Stimulated activated CD4-positive, alpha-beta T cell treated with anti-CD3 and anti-CD28 coated beads, Interleukin-1b, Interleukin-23, amount 100 ng/mL, for 24 hours (primary cell): Measurements from ENCODE around the gene GPR52.
"Not testable (repeated sequence)": the region's sequence is repeated elsewhere in the genome, so short reads cannot be mapped to it uniquely, and the experiment has no call there.

ENCODE experiments used
- DNase-seq, 4 experiments: peaks; one replicate each; pipeline ENCODE4 v3.0.0-alpha.2; 2020; ENCODE audit warnings: low read depth in 4 of 4, low spot score in 1 of 4

Gene GPR52, protein sequence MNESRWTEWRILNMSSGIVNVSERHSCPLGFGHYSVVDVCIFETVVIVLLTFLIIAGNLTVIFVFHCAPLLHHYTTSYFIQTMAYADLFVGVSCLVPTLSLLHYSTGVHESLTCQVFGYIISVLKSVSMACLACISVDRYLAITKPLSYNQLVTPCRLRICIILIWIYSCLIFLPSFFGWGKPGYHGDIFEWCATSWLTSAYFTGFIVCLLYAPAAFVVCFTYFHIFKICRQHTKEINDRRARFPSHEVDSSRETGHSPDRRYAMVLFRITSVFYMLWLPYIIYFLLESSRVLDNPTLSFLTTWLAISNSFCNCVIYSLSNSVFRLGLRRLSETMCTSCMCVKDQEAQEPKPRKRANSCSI

DNA sequence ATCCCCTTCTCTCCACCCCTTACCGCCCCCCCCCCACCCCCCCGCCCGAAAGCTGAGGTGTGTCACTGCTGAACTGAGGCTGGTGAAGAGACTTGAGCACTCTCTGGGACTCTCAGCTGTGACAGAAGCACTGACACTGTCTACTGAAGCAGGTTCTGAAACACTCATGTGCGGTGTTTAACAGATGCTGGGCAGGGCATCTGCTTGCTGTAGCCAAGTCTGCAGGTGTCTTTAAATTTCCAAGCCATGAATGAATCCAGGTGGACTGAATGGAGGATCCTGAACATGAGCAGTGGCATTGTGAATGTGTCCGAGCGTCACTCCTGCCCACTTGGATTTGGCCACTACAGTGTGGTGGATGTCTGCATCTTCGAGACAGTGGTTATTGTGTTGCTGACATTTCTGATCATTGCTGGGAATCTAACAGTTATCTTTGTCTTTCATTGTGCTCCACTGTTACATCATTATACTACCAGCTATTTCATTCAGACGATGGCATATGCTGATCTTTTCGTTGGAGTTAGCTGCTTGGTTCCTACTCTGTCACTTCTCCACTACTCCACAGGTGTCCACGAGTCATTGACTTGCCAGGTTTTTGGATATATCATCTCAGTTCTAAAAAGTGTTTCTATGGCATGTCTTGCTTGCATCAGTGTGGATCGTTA lies at the start of gene GPR52:
Gene GPR52 (plus strand): TSS at position 99 of the 665 bp plus-strand sequence. CDS start 148 bp downstream, at position 247.
- no peak for DNase-seq

DNA sequence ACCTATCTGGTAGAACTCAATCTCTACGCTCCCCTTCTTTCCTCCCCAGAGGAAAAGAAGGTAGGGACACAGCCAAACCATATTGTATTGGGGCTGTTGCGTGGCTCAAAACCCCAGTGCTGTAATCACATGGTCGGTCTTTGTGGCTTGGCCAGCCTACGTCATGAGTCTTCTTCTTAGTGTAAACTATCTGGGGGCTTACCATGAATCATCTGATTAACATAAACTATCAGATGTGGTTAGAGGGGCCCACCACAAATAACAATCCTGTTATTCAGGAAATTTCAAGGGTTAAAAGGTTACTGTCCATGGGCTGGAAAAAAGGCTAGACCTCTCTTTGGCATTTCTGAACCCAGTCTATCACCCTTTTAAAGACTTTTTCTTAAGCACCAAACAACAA lies 49.5 kb upstream of the GPR52 start:
- no peak for DNase-seq

DNA sequence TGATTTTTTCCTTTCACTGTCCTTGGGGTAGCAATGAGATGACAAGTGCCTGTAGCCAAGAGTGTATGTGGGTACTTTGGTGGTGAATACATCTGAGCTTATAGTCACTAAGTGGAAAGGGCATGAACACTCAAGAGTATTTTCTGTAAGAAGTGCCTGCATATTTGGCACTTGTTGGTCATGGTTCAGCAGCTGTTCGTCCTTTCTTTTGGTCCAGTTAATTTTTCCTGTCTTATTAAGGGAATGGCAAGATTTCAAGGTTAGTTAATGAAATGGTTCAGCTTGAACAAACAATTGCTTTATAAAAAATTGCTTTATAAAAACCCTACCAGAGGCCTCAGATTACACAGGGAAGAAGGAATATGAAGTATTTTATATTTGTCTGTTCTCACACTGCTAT lies 48.6 kb upstream of the GPR52 start:
- DNase-seq, result no peak

DNA sequence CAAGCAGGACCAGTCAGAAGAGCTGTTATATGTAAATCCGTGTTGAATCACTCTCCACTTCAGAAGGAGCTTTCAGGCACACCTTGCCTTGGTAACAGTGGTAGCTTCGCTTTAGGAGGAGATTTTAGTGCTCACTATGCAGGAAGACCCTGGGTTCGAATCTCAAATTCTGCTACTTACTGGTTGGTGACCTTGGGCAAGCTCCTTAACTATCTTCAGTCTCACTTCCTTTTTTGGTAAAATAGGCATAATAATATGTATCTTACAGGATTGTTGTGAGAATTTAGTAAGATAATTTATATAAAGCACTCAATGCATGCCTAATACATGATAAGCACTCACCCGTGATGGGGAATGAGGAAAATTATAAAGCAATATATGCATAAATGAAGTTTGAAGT lies 46.7 kb upstream of the GPR52 start:
- no peak for DNase-seq

DNA sequence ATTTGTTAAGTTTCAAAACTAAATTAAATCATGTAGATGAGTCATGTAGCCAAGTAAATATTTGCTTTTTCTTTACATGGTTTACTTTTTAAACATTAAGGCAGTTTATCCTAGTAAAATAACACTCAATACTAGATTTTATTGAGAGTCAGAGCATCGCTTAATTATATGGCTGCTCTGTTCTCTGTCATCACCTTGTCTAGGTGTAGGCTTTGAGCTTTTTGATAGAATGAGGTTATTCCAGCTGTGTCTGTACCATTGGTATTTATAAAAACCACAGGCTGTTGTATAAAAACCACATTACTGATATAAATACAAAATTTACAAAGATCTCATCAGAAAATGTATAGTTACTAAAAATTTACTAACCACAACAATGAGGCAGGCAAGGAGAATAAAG lies 42.5 kb upstream of the GPR52 start:
- no peak for DNase-seq

DNA sequence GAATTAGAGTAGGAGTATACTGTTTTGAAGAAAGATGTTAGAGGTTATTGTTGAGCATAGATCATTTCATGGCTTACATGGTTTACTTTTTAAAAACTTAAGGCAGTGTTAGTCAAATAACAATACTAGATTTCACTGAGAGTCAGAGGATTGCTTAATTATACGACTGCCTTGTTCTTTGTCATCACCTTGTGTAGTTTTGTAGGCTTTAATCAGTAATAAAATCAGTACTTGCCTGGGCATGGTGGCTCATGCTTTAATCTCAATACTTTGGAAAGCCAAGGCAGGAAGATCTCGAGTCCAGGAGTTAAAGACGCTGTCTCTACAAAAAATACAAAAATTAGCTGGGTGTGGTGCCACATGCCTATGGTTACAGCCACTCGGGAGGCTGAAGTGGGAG lies 41.3 kb upstream of the GPR52 start:
- DNase-seq, result no peak

DNA sequence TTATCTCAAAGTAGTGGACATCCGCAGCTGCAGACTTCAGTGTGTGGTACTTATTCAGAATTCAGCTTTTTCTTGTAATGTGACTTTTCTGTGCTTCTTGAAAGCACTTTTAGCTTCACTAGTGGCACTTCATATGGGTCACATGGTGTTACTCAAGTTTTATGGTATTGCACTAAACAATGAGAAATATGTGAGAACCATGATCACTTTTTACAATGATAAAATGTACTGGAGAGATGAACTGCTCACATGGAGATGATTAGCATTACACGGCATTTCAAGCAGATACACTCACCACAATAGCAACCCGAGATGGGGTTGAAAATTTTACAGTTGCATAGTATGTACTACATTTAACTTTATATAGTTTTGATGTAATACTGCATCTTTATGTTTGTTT lies 40.1 kb upstream of the GPR52 start:
- DNase-seq, result no peak

DNA sequence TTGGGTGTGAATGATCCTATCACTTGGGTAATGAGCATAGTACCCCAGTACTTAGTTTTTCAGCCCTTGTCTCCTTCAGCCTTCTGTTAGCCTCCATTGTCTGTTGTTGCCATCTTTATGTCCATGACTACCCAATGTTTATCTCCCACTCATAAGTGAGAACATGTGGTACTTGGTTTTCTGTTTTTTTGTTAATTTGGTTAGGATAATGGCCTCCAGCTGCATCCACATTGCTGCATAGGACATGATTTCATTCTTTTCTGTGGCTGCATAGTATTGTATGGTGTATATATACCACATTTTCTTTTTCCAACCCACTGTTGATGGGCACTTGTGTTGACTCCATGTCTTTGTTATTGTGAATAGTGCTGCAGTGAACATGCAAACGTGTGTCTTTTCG lies 39.6 kb upstream of the GPR52 start:
- DNase-seq, result no peak

DNA sequence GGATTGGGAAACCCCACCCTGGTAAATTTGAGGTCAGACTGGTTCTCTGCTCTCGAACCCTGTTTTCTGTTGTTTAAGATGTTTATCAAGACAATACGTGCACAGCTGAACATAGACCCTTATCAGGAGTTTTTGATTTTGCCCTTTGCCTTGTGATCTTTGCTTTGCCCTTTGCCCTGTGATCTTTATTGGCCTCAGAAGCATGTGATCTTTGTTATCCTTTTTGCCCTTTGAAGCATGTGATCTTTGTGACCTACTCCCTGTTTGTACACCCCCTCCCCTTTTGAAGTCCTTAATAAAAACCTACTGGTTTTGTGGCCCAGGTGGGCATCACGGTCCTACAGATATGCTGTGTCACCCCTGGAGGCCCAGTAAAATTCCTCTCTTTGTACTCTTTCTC lies 38.0 kb upstream of the GPR52 start:
- not testable (repeated sequence) for DNase-seq

DNA sequence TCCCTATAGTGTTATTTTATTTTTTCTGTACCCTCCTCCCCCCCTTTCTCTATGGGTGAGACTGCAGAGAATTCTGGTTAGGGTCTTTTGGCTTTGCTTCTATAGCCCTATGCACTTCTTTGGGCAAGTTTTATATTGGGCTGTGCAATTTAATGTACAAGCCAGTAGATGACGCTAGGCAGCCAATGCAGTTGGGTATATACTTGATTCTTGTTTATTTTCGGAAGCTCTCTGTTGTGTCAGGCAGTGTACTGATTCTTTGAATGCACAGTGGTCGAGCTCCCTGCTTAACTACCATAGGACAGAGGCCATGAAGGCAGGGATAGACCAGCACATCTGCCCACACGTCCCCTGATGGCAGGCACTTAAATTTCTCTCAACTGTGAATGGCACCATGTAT lies 34.1 kb upstream of the GPR52 start:
- no peak for DNase-seq

DNA sequence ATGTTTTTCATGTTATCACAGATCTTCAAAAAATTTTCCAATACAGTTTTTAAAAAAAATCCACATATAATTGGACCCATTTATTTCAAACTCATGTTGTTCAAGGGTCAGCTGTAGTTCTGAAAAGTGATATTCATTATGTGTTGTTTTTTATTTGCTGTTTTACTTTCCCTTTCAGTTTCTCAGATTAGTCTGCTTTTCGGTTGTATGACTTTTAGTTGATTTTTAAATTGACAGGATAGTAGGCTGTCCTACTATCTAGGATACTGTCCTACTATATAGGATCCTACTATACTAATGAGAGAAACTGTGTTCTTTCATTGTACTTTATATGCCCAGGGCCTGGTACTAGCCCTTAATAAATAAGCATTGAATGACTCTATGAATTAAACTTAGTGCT lies 33.6 kb upstream of the GPR52 start:
- no peak for DNase-seq

DNA sequence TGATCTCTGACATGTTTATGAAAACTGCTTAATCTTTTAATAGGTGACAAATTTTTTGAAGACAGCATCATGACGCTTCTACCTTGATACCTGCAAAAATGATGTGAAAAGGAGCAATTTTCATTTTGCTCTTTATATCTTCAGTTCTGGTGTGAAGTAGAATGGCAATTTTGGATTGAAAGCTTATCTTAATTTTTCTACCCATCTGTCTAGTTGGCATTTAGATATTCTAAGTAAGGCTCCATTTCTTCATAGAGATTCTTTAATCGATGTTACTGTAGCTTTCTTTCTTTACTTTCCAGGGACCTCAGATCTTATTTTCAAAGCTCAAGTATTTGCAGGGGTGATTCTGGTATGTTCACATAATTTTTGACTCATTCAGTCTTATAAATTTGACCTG lies 32.3 kb upstream of the GPR52 start:
- no peak for DNase-seq

DNA sequence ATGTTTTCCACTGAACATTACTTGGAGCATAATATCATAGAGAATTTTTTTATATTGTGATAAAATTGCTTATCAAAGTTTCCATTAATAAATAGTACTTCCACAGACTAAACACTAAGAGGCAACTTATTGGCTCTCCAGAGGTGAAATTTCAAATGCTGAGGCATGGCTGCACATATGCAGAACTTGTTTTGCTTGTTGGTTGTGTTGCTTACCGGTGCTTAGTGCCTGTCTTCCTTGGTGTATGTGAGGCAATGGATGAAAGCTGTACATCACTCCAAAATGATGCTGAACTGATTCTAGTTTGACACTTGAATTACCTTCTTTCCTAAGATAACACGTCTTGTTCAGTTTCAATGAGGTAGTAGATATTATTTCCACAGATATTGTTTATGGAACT lies 29.8 kb upstream of the GPR52 start:
- no peak for DNase-seq

DNA sequence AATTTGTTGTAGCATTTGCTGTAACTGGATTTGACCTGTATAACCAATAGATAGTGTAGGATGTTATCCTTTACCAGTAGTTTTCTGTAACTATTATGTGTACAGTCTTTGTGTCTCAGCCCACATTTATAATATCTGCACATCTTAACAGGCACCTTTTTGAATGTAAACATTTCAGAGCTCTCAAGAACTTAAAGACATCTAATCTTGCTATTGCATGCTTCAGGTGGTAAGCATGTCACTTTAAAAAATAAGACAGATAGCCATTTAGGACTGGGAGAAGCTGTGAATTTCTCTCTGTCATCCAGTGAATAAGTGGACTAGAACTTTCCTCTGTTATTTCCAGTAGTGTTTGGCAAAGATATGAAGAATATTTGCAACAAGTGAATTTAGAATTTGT lies 22.6 kb upstream of the GPR52 start:
- no peak for DNase-seq

DNA sequence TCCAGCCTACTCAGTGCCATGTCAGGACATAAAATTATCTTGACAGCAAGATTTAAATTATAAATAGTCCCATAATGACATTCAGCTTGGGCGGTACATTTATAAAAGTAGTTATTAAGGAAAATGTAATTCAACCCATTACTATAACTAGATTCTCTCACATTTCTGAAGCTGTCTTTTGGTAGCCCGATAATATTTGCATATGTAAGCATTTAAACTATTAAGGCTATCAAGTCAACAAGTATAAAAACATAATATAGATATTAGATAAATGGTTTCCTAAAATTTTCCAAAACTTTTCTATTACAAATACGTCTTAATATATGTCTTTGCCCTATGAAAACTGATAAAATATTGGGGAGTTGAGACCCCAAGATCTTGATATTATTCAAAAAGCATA lies 21.6 kb upstream of the GPR52 start:
- no peak for DNase-seq

DNA sequence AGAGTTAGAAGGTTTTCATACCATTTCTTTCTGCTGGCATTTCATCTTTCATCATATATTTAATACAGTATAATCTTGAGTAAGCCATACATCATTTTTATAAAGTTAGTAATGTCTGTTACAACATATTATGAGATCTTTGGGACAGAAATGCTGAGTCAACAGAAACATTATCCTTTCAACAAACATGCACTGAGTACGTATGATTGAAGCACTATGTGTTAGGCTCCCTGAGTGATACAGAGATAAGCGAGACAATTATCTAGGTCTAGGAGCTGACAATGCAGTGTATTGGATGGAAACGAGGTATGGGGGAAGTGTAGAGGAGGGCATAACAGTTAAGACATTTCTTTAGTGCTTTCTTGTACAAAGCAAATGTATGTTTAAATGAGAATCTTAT lies 19.7 kb upstream of the GPR52 start:
- DNase-seq, result no peak

DNA sequence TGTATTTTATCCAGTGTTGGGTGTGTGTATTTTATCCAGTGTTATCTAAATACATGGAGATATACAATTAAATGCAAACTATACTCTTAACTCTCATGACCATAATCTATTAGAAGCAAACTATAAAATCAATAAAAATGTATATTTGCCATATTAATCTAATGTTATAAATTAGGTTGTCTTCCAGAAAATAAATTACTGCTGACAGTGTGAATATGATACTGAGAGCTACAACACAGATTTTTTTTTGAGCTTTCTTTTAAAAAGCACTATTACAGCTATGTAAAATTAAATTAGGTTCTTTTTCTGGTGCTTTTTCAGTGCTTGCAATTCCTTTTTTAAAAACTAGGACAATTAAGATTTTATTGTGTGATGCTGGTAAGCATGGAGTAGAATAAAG lies 19.0 kb upstream of the GPR52 start:
- no peak for DNase-seq

DNA sequence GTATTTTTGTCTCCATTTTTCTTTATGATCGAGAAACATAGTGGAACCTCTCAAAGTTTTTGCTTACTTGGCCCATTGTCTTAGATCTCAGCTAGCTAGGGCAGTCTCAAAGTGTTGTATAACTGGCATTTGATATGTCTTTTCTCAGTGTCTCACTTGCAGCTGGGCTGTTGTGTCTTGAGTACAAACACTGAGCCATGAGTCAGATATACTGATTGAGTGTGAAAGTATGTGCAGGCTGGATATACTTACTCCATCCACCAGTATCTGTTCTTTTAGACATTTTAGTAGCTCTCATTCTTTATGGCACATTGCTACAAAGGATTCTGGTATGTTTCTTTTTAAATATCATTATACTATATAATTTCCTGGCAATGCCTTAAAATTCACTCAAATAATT lies 14.3 kb upstream of the GPR52 start:
- no peak for DNase-seq

DNA sequence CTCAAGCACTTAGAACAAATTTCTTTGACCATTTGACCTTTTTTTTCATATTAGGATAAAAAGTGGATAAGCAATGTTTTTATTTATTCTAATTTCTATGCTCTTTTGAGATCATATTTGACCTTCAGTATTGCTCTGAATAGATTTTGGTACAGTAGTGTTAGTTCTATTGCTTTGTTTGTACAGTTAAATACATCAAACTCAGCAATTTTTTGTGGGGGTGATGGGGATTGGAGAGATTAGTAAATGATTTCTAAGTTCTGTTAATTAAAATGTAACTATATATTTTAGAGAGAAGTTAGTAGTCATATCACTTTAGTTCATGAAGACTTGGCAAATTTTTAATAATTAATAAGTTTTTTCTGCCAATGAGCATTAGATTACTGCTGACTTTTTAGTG lies 2.4 kb upstream of the GPR52 start:
- no peak for DNase-seq

DNA sequence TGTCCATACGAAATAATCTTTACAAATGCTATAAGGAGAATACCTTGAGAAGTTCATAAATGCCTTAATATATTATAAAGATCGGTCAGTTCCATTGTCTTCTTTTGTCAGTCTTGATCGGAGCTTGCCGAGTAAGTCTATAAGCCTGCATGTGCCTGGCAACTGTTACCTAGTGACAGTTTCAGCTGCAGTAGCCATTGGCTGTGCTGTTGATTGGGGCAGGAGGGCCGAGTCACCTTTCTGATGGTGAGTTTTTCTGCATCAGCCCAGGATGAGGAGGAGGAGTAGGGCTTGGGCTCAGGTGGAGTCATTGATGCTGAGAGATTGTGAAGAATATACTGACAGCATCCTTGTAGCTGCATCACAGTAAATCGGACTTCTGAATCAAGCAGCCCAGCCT lies 1.9 kb upstream of the GPR52 start:
- DNase-seq, result no peak

DNA sequence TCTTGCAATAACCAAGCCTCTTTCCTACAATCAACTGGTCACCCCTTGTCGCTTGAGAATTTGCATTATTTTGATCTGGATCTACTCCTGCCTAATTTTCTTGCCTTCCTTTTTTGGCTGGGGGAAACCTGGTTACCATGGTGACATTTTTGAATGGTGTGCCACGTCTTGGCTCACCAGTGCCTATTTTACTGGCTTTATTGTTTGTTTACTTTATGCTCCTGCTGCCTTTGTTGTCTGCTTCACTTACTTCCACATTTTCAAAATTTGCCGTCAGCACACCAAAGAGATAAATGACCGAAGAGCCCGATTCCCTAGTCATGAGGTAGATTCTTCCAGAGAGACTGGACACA lies 743 bp downstream of the GPR52 start:
- DNase-seq, result no peak

DNA sequence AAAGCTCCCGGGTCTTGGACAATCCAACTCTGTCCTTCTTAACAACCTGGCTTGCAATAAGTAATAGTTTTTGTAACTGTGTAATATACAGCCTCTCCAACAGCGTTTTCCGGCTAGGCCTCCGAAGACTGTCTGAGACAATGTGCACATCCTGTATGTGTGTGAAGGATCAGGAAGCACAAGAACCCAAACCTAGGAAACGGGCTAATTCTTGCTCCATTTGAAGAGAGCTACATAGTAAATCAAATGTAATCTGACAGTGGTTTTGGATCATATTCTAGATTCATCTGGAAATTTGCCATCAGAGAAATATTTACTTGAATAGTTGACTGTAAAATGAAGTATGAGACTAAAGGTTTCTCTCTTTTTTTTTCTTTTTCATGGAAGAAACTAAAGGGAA lies 1.2 kb downstream of the GPR52 start:
- no peak for DNase-seq

DNA sequence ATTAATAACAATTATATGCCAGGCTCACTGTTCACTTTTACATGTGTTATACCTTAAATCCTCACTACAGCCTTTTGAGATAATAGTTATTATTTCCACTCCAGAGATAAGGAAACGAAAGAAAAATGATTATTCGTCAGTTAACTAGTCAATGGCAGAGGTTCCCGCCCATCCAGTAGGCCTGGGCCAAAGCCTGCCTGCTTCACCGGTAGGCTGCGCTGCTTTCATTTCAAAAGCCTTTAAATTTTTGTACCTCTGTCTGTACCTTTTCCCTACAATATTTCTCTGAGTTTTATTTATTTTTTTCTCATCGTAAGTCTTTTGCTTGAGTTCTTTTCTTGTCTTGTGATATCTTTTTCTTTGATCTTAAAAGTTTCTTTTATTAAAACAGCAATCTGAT lies 3.6 kb downstream of the GPR52 start:
- DNase-seq, result no peak
